GM10847 (cell line): ENCODE measurements around the gene TMEM191C.

ENCODE experiments used
- POLR2A ChIP-seq: IDR thresholded peaks from 2 replicates; pipeline ENCODE4 v1.6.1; 2011; ENCODE audit not compliant: insufficient read length; ENCODE audit errors: extremely low read depth

TMEM191C gene

GRCh38 chr22:21450858-21451353, 16.3 kb upstream of the TMEM191C start:
- TF ChIP-seq POLR2A: no peak

DNA sequence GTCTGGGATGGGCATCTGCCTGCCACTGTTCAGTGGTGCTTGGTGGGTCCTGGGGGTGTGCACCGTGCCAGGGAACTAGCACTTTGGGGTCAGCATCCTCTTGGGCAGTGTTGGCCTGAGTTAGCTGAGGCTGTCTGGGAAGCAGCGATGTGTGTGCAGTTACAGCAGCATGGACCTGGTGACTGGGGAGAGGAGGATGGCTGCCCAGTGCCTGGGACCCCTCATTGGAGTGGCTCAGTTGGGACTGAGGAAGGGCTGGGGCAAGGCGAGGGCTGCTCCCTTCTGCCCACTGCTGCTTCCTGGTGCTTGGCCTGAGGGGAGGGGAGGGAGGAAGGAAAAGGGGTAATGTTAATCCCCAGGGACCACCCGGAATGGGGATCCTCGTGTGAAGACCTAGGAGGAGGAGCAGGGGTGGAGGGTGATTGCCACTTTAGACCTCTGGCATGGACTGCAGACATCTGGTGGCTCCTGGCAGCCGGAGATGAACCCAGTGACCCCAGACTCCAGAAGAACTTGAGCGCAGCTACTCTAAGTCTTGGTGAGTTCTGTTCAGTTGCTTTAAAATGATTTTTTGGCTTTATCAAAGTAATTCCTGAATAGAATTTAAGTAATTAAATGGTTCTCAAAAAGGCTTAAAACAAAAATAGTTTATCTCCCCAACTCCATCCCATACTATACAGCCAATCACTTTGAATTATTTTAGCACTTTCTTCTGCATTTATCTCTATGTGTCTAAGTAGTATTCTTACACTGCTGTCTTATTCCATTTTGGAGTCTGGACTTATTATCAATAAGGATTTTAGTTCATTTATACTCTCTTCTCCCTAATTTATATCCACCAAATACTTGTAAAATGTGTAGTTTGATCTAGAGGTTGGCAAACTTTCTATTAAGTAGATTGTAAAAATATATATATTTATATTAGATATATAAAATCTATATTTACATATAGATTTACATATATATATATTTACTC, 15.4 kb upstream of the TMEM191C start:
- no peak for TF ChIP-seq POLR2A

DNA sequence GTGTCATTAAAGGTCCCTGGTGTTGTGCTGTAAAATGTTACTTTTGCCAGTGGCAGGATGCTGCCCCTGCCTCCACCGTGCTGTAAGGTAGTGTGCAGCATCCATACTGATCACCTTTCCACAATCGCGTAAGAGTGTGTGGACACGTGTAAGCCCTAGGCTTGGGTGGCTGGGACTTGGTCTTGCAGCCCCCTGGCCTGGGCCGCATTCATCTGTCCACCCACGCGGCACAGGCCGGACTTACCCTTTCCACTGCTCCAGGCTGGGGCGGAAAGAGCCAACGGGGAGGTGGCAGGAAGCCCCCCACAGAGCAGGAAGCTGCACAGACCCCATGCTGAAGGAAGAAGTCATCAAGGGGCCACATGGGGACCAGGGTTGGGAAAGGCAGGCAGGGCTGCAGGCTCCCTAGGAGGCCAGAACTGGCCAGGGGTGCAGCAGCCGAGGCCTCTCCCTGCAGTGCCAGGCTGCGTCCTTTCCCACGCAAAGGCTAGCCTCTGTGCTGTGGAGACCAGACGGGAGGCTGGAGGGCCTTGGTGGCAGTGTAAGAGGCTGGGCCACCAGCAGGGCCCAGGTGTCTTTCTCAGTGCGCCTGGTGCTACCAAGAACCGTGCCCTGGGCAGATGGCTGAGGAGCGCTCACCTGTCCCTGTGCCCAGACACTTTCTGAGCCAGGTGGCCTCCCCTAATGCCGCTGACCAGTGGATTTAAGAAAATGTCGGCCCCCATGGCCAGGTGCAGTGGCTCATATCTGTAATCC, 11.7 kb upstream of the TMEM191C start:
- TF ChIP-seq POLR2A: no peak

- no peak for TF ChIP-seq POLR2A
Observed at GRCh38 chr22:21457023-21457787, 10.0 kb upstream of the TMEM191C start.
